NCI-H1694 treated with DMSO at 0.1 percent for 48 hours (cell line): ENCODE data around the gene WNK2.

ENCODE experiments used
- DNase-seq: peaks from one replicate; lab custom pipeline; 2025; lab: John Stamatoyannopoulos, UW

The WNK2 gene

DNA sequence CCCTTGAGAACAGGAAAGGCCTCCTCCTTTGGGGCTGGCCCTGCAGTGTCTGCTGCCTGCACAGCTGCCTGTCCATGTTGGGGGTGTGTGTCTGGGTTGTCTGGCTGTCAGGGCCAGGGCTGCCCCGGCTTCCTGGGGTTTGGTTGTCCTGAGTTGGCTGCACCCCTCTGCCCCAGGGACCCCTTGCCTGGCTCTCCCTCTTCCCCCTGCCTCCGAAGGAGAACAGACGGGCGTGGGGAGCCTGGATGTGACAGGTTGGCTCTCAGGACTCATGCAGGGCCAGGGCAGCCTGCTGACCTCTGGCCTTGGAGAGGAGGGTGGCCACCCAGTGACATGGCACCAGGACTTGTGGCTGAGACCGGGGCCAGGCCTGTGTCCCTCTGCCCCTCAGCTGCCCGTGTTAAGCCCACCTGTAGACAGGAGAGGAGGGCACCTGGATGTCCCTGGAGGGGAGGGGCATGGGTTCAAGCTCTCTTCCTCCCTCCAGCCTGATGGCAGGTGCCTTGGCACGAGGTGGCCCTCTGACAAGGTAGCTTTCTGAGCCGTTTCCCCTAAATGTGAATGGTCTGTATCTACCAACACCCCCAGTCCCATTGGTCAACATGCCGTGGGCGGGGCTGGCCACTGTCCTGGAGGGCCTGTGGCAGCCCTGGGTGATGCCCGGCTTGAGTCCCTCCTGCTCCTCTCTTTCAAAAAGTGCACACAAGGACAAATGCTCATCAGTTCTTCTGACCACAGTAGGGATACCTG, 34.9 kb downstream of the WNK2 start:
- DNase-seq: no peak

DNA sequence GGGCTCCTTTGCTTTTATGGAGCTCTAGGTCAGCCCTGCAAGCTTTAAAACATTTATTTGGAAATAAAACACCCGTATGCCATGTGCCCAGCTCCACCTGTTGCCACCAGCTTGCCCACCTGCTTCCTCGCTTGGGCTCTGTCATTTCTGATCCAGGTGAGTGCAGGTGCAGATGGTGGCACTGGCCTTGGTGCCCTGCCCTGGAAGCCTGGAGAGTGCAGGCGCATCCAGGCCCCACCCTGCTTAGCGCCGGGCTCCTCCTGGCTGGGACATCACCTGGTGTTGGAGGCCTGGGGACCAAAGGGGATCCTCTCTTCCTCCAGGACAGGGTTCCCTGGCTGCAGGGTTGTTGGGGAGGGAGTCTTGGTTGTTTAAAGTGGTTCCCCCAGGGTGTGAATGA, 35.8 kb downstream of the WNK2 start:
- no peak for DNase-seq

DNA sequence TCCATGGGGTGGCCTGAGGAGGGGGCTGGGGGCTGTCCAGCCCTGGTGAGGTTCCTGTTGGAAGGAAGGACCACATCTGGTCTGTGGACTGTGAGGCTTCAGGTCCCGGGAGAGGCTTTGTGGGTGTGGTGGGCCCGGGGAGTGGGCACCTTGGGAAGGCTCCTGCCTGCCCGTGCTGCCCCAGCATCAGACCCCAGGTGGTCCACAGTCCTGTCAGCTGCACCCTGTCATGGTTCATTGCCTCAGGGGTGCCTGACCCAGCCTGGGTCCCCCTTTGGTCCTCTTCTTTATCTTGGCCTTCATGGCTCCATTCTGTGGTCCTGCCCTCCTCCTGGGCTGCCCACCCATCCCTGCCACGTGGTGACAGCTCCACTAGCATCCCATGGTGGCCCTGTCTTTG, 36.7 kb downstream of the WNK2 start:
- DNase-seq: no peak

DNA sequence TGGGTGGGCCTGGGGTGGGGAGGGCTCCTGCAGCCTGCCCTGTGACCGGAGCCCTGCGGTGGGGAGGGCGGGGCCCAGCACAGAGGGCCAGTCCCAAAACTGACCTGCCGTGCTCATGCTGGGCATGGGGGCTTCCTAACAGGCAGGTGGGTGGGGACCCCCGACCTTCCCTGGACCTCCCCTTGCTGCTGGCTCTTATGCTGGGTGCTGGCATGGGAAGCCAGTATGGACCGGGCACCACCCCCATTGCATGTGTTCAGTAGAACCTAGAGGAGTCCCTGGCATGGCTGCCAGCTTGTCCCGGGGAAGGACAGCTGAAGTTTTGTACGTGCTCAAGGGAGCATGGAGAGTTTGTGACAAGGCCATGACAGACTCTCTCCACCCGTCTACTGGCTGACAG, 37.1 kb downstream of the WNK2 start:
- DNase-seq: no peak

DNA sequence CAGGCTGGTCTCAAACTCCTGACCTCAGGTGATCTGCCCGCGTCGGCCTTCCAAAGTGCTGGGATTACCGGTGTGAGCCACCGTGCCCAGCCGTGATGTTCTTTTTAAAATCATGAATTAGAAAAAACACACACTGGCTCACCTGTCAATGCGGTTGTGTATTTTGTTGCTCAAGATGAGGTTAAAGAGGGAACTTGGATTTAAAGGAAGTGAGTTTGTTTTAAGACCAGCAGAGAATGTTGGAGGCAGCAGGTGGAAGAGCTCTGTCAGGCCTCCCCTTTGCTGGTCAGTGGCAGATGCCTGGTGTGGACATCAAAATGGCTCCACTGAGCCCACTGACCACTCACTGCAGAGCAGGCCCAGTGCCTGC, 38.9 kb downstream of the WNK2 start:
- no peak for DNase-seq

DNA sequence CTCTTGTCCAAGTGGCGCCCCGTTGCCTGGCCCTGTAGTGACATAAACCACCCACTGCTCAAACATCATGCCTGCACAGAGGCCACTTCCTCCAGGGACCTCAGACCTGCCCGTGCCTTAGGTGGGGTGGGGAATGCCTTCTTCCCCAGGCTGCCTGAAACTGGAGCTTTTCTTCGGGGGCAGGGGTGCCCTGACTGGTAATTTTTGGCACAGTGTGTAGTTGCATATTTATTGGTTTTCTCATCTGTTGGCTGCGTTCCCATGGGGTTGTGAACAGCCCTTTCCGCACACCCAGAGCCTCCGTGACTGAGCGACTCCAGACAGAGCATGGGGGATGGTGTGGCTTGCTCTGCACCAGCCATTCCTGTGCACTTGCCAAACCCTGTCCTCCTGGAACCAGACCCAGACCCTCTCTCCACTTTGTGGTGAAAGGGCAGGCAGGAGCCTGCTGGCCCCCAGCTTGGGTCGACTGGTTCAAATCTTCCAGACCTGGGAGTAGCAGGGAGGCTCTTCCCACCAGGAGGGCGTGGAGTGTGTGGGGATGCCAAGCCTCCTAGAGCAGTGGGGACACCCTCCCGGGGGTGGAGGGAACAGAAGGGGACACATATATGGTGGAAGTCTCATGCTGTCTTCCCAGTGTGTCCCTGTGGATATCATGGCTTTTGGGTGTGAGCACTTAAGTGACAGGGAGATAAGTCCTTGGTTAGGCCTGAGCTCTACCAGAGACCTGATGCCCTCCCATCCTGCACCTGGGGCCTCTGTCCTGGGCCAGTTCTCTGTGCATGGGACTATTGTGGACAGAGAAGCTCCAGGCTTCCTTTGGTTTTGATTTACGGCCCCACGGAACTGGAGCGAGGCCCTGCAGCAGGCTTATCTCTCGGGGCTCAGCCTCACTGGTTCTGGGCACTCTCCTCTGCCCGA, 39.6 kb downstream of the WNK2 start:
- peak; percentile 26 for DNase-seq

DNA sequence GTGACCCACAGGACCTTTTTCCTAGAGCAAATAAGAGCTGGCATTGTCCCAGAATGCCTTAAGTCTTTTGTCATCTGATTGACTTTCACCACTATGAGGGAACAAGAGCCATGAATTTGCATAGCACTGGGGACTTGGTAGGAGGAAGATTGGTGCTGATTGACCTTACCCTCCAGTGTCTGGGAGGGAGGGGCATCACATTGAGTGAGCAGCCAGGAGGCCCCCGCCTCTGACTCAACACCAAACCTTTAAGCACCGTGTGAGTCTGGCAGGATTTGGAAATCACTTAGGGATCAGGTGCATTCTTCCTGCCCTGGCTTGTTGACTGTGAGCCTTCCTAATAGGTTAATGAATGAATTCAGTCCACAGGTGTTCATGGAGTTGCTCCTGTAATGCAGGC, 40.7 kb downstream of the WNK2 start:
- no peak for DNase-seq

DNA sequence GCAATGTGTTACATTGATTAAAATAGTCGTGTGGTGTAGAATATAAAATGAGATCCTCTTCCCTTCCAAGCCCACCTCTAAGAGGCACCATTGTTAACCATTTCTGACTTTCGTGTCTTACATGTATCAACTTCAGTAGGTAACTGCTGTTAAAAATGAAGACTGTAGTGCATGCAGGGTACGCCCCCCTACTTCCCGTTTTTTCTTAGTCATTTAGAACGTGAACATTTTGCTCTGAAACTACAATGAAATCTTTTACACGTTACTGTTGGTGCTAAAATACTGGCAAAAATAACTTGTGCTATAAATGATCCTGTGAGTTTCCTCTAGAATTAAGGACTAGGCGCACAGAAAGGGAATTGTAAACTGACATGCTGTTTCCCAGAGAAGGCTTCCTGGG, 41.5 kb downstream of the WNK2 start:
- no peak for DNase-seq

DNA sequence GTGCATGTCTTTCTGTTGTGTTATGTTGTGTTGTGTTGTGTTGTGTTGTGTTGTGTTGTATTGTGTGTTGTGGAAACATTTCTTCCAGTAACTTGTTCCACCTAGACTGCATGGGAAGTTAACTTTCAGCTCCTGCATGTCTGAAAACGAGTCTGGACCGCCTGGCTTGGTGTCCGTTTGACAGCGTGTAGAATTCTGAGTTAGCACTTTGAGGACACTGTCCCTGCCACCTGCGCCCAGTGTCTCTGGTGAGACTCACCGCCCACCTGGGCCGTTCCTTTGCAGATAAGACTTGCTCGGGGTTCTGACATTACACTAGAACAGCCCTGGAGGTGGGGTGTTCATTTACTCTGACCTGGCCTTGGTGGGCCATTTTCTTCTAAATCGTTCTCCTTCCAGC, 42.0 kb downstream of the WNK2 start:
- DNase-seq: no peak

DNA sequence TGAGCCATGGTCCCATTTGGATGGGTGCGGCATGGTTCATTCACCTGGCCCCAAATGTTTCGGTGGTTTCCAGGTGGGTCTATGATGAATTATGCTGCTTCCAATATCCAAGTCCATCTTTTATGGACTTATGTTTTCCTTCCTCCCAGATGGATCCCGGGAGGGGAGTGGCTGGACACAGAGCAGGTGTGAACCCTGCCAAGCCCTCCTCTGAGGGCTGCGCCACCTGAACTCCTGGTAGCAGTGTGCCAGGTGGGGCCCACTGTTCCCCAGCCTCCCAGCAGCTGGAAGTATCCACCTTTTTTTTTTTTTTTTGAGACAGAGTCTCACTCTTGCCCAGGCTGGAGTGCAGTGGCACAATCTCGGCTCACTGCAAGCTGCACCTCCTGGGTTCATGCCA, 42.9 kb downstream of the WNK2 start:
- no peak for DNase-seq

DNA sequence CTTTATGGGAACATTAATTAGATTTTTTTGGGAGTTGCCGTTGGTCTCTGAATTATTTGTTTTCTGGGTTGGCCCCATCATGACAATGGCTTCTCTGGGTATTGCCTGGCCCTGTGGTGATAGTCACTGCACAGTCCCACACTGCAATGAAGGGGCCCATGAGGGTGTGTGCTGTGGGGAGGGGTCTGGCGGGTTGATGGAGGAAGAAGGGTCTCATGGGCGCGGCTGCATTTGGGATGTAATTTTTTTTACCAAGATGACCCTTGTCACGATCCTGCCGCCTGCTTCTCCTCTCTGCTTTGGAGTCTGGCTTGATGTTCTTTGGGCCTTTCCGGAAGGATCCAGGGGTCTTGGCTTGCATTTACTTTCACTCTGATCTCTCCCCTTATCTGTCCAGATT, 44.1 kb downstream of the WNK2 start:
- DNase-seq: no peak

DNA sequence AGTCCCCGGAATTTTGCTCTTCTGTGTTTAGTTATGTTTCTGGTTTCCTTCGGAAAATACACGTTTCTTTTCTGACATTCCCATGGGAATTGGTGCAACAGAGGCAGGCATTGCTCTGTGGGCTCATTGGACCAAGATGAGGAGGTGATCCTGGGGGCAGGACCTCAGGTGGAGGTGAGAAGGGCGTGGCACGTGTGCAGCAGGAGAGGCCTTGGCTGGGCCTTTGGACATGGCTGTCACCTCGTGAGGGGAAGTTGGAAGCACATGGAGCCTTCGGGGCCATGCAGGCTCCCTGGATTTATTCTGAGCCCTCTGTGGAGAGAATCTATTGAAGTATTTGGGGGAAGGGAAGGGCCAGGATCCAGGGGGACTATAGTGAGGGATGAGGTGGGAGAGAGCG, 44.5 kb downstream of the WNK2 start:
- DNase-seq: no peak

DNA sequence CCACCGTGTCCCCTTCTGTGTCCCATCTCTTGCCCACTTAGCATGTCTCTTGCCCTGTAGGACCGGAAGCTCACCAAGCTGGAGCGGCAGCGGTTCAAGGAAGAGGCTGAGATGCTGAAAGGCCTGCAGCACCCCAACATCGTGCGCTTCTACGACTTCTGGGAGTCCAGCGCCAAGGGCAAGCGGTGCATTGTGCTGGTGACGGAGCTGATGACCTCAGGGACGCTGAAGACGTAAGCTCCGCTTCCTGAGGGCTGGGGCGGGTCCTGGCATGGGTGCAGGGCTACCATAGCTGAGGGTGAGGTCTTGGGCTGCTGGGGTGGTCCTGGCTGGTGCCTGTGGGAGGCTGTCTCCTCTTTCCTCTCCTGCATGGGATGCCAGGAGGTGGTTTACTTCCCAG, 45.7 kb downstream of the WNK2 start:
- no peak for DNase-seq

DNA sequence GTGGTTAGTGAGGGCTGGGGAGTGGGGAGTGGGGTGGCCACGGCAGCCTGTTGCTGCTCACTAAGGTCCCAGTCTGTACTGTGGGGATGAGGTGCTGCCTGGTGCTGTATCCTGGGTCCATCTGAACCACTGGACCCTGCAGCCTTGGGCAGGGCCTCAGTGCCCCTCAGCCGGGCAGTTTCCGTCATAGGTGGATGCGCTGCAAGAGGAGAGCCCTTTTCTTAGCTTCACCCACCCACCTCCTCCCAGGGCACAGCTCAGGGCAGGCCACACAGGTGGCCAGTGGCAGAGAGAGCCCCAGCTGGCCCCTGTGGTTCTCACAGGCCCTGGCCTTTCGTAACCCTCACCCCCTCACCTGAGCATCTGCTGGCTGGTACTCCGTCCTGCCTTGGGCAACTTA, 46.2 kb downstream of the WNK2 start:
- no peak for DNase-seq

DNA sequence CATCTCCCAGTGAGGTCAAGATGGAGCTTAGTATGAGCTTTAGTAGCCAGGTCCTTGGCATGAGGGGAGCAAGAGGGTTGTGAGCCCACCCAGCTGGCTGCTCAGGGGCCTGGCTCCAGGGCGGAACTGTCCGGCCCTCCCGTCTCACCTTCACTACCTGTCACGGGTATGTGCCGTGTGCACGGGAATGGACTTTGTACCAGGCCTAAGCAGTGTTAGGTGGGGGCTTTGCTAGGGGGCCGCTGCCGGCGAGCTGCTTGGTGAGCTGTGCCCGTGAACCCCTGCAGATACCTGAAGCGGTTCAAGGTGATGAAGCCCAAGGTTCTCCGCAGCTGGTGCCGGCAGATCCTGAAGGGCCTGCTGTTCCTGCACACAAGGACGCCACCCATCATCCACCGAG, 46.7 kb downstream of the WNK2 start:
- no peak for DNase-seq

DNA sequence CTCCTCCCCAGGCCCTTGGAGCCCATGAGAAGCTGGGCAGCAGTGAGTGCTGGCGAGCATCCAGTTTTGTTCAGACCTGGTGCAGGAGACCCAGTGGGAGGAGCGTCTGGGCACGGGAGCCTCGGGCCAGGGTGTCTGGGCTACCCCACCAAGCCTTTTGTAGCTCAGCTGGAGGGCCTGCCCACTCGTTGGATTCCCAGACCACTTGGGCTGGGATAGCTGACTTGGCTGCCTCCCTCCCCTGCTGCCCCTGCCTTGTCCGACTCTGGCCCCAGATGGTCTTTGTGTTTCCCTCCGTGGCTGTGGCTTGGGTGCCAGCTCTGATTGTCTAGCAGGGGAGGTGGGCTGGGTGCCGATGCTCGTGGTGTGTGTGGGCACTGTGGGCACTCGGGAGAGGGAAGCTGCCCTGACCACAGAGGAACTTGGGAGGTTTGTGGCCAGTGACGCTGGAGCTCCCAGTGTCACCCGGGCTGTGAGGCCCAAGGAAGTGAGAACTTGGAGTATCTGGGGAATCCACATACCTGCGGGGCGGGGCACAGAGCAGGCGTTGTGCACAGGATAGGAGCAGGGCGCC, 47.3 kb downstream of the WNK2 start:
- no peak for DNase-seq

DNA sequence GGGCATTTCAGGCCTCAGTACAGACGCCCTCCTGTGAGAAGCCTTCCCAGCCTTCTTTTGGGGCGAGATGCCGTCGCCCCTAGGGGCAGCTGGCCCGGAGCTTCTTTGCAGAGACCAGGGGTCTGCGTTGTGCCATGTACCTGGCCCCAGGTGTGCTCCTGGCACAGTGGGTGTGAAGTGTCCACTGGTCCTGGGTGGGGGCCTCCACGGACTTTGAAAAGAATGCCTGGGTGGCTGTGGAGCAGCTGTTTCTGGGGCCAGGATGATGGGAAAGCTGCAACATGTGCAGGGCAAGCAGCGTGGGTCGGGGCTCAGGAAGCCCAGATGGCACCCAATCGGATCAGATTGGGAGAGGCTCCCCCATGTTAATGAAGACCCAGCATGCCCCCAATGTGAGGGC, 47.8 kb downstream of the WNK2 start:
- DNase-seq: no peak

DNA sequence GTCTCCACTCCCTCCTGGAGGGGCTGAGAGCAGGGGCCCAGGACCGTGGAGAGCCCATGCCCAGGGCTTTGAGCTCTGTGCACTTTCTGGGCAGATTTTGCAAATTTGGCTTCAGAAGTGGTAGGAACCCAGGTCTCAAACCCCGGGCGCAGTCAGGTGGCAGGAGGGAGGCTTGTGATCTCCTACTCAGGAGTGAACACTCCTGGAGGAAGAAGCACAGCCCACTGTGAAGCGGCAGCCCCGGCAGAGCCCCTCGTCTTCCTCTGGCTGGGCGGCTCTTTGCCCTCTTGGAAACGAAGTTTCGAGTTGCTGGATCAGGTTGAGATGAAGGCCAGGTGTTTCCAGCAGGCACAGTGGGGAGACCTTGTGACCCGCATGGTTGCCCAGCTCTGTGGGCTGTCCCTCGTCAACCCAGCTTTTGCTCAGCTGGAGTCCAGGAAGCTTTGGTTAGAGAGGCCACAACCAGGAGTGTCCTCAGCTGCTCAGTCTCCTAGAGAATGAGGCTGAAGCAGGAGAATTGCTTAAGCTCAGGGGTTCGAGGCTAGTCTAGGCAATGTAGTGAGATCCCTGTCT, 48.5 kb downstream of the WNK2 start:
- DNase-seq: no peak

DNA sequence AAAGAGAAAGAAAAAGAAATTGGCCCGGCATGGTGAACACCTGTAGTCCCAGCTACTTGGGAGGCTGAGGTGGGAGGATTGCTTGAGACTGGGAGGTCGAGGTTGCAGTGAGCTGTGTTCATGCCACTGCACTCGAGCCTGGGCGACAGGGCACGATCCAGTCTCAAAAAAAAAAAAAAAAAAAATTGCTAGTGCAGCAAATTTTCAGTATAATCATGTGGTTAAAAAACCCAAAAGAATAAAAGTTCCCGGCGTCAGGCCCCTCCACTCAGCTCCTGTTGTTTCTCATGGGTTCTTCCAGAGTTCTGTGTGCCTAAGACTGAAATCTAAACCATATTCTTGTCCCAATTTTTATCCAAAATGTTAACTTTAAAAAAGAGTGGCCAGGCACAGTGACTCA, 49.1 kb downstream of the WNK2 start:
- DNase-seq: no peak

DNA sequence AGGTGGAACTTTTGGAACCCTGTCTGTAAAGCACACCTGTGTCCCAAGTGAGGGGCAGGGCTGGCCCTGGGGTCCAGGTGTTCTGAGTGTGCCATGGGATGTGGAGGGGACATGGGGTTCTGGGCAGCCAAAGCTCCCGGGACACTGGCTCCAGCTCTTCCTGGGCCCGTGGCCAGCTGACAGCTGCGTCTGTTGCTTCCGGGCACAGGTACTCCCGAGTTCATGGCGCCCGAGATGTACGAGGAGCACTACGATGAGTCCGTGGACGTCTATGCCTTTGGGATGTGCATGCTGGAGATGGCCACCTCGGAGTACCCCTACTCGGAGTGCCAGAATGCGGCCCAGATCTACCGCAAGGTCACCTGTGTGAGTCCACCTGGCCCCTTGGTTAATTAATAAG, 50.7 kb downstream of the WNK2 start:
- no peak for DNase-seq

DNA sequence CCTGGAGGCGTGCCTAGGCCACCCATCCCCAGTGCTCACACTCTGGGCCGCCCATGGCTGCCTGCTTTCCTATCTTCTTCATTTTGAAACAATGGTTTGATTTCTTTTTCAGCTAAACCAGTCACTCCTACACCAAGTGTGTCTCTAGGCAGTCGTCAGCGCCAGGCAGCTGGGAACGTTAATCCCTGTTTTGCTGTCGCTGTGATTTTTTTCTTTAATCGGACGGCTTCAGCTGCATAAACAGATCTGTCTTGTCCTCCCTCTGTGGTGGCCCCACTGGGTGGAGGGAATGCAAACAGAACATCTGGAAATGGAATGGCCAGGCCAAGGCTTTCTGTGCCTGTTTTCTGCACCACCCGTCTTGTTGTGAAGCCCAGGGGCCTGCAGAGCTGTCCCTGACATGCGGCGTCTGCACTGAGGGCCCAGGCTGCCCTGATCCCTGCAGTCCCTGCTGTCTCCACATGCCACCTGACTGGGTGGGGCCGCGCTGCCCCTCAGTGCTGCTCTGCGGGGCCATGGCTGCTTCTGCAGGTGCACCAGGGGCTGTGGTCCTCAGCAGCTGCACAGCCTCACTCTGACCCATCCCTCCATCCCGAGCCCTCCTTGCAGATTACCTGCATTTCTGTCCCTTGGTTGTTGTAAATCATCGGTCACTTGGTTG, 51.5 kb downstream of the WNK2 start:
- no peak for DNase-seq

DNA sequence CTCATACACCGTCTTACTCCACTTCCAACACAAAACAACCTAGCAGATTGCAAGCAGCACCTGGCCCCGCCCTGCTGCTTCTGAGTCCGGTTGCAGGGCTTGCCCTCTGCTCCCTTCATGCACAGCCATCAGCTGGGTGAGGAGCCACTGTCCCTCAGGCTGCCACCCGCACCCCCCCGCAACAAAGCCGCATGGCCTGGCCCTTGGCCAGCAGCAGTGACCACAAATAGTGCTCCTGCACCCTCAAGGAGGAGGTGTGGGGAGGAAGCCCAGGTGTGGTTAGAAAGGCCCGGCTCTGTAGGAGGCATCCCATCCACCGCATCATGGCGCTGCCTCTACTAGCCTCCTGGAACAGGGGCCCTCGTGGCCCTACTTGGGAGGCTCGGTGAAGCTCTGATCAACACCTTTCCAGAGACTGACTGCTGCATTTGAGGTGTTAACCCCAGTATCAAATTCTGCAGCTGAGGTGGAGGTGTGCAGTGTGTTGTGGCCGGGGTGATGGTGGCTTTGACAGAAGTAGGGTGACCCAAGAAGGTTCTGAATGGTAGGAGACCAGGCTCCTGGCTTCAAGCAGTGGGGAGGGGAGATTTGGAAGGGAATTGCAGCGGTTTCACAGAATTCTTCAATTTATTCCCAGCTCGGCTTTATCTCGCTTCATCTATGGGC, 52.7 kb downstream of the WNK2 start:
- no peak for DNase-seq
